ENCODE data around the gene FBXL19. TPM values are rescaled to one million over a fixed set of nuclear protein-coding genes. Genes with fewer than 3 reads are reported as not detected.

The FBXL19 gene
- total and polyA plus RNA-seq, 2 of the 13 experiments (the other 11 are each of a cell fraction or from before 2014, with no cell fraction given) = 6.0 to 13.7 TPM

GRCh38 chr16:30921748-30922419 is 1.5 kb upstream of the FBXL19 start (continued):
- TF ChIP-seq GFI1 (CRISPR knock-in tag; IDR thresholded peaks at IDR 0.05; ENCODE audit: borderline replicate concordance) = no peak
- TF ChIP-seq POLR2AphosphoS5 (IDR thresholded peaks at IDR 0.05; ENCODE audit: low read depth, low read length) = peak; percentile 49
- TF ChIP-seq CAMTA2 (CRISPR knock-in tag; IDR thresholded peaks at IDR 0.05; ENCODE audit: borderline replicate concordance) = no peak
- no peak; the same call in 1 of the 2 replicates for TF ChIP-seq SP2 (CRISPR knock-in tag; IDR thresholded peaks at IDR 0.05)
- TF ChIP-seq ZNF777 (CRISPR knock-in tag; IDR thresholded peaks at IDR 0.05) = no peak; the same call in 1 of the 2 replicates
- TF ChIP-seq MAFF (IDR thresholded peaks at IDR 0.05; ENCODE audit: low read depth, low read length) = no peak
- TF ChIP-seq, protein P1, sequence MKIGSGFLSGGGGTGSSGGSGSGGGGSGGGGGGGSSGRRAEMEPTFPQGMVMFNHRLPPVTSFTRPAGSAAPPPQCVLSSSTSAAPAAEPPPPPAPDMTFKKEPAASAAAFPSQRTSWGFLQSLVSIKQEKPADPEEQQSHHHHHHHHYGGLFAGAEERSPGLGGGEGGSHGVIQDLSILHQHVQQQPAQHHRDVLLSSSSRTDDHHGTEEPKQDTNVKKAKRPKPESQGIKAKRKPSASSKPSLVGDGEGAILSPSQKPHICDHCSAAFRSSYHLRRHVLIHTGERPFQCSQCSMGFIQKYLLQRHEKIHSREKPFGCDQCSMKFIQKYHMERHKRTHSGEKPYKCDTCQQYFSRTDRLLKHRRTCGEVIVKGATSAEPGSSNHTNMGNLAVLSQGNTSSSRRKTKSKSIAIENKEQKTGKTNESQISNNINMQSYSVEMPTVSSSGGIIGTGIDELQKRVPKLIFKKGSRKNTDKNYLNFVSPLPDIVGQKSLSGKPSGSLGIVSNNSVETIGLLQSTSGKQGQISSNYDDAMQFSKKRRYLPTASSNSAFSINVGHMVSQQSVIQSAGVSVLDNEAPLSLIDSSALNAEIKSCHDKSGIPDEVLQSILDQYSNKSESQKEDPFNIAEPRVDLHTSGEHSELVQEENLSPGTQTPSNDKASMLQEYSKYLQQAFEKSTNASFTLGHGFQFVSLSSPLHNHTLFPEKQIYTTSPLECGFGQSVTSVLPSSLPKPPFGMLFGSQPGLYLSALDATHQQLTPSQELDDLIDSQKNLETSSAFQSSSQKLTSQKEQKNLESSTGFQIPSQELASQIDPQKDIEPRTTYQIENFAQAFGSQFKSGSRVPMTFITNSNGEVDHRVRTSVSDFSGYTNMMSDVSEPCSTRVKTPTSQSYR (CRISPR knock-in tag; IDR thresholded peaks at IDR 0.05; ENCODE audit: borderline replicate concordance) = 0 out of 2 replicates have a peak, but pooled peaks have one; percentile 5
- TF ChIP-seq ZBTB1 (CRISPR knock-in tag; IDR thresholded peaks at IDR 0.05; ENCODE audit: borderline replicate concordance) = no peak
- TF ChIP-seq ZFP91 (CRISPR knock-in tag; IDR thresholded peaks at IDR 0.05; ENCODE audit: borderline replicate concordance) = peak; percentile 62
- no peak for TF ChIP-seq EZH2 (conservative IDR thresholded peaks at IDR 0.05; ENCODE audit: low read depth, low read length)
- no peak for TF ChIP-seq ZNF776 (CRISPR knock-in tag; IDR thresholded peaks at IDR 0.05)
- peak; percentile 28; the same call in 1 of the 2 replicates for TF ChIP-seq ZMYM4 (CRISPR knock-in tag; IDR thresholded peaks at IDR 0.05)
- TF ChIP-seq ARID2 (CRISPR knock-in tag; IDR thresholded peaks at IDR 0.05; ENCODE audit: borderline replicate concordance) = no peak
- TF ChIP-seq, protein P2, sequence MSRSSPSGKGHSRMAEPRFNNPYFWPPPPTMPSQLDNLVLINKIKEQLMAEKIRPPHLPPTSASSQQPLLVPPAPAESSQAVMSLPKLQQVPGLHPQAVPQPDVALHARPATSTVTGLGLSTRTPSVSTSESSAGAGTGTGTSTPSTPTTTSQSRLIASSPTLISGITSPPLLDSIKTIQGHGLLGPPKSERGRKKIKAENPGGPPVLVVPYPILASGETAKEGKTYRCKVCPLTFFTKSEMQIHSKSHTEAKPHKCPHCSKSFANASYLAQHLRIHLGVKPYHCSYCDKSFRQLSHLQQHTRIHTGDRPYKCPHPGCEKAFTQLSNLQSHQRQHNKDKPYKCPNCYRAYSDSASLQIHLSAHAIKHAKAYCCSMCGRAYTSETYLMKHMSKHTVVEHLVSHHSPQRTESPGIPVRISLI (CRISPR knock-in tag; IDR thresholded peaks at IDR 0.05; ENCODE audit: borderline replicate concordance) = no peak
- TF ChIP-seq ZNF747 (CRISPR knock-in tag; IDR thresholded peaks at IDR 0.05; ENCODE audit: borderline replicate concordance) = peak; percentile 28
- TF ChIP-seq SNAPC4 (CRISPR knock-in tag; IDR thresholded peaks at IDR 0.05) = no peak; the same call in none of the 2 replicates
- no peak for TF ChIP-seq NFE2L2 (IDR thresholded peaks at IDR 0.05; ENCODE audit: low read length)

Data from HepG2 (cell line).